SU-DHL-6 (cell line): ENCODE measurements around the gene BMPR1A.
"Not testable (repeated sequence)": the region's sequence is repeated elsewhere in the genome, so short reads cannot be mapped to it uniquely, and the experiment has no call there.

Experiments used
- H2AFZ ChIP-seq: fragments of 200-600 bp; sonication (generic); 2 replicates; pipeline ENCODE4 v1.6.1; 2014; ENCODE audit warnings: low read depth, mild to moderate bottlenecking, moderate library complexity, mixed read lengths, antibody characterized with exemption, low read length; ENCODE audit not compliant: severe bottlenecking
- H3F3A ChIP-seq: fragments of 200-600 bp; shearing (Covaris generic); 2 replicates; pipeline ENCODE4 v1.6.0; 2016; ENCODE audit warnings: antibody characterized with exemption, mild to moderate bottlenecking; ENCODE audit not compliant: insufficient read depth
- H3K27ac ChIP-seq: fragments of 200-600 bp; sonication (generic); 2 replicates; pipeline ENCODE4 v1.5.1; 2016; ENCODE audit warnings: low read depth, mild to moderate bottlenecking, low read length, moderate library complexity, mixed read lengths
- H3K27me3 ChIP-seq: fragments of 200-600 bp; sonication (generic), shearing (Covaris generic); 2 replicates; pipeline ENCODE4 v1.6.0; 2014; ENCODE audit warnings: mild to moderate bottlenecking, low read length
- H3K36me3 ChIP-seq: fragments of 200-600 bp; sonication (generic); 2 replicates; pipeline ENCODE4 v1.6.1; 2014; ENCODE audit warnings: mild to moderate bottlenecking, low read length, mixed read lengths
- H3K4me2 ChIP-seq: fragments of 300-600, 200-600 bp; shearing (Covaris generic), sonication (generic); 2 replicates; pipeline ENCODE4 v1.6.0; 2014; ENCODE audit warnings: low read length, low read depth, mild to moderate bottlenecking; ENCODE audit not compliant: poor library complexity, severe bottlenecking
- H3K4me3 ChIP-seq: fragments of 200-600 bp; sonication (generic); 2 replicates; pipeline ENCODE4 v1.5.1; 2014; ENCODE audit warnings: antibody characterized with exemption, low read length, mild to moderate bottlenecking, mixed read lengths; ENCODE audit not compliant: insufficient read depth, poor library complexity, severe bottlenecking
- H3K79me2 ChIP-seq: fragments of 200-600 bp; sonication (generic); 2 replicates; pipeline ENCODE4 v1.6.1; 2014; ENCODE audit warnings: mild to moderate bottlenecking, low read length, moderate library complexity; ENCODE audit not compliant: insufficient read depth
- H3K9ac ChIP-seq: fragments of 200-600 bp; sonication (generic); 2 replicates; pipeline ENCODE4 v1.7.0; 2014; ENCODE audit warnings: mild to moderate bottlenecking, low read length
- H3K9me2 ChIP-seq: fragments of 200-600 bp; sonication (generic); replicated peaks from 2 replicates; pipeline ENCODE4 v1.6.1; 2014; ENCODE audit warnings: low read length; ENCODE audit not compliant: insufficient read depth
- H3K9me3 ChIP-seq: fragments of 200-600 bp; sonication (generic); 2 replicates; pipeline ENCODE4 v1.6.1; 2014; ENCODE audit warnings: low read length, mixed read lengths; ENCODE audit not compliant: insufficient read depth
- H4K20me1 ChIP-seq: fragments of 200-600 bp; sonication (generic); 2 replicates; pipeline ENCODE4 v1.6.1; 2014; ENCODE audit warnings: low read depth, mild to moderate bottlenecking, antibody characterized with exemption, low read length, moderate library complexity, mixed read lengths
- CTCF ChIP-seq: fragments of 200-600 bp; sonication (generic); IDR thresholded peaks from one replicate; pipeline ENCODE4 v1.5.1; 2017; ENCODE audit warnings: antibody characterized with exemption, mild to moderate bottlenecking, low read length, moderate library complexity; ENCODE audit not compliant: insufficient read depth, poor library complexity, severe bottlenecking
- EZH2phosphoT487 ChIP-seq: fragments of 200-600 bp; sonication (generic), shearing (Covaris generic); conservative IDR thresholded peaks from 2 replicates; pipeline ENCODE4 v1.6.1; 2018; ENCODE audit warnings: mild to moderate bottlenecking, antibody characterized with exemption, low read length, moderate library complexity, mixed read lengths

BMPR1A gene

GRCh38 chr10:86976362-86977056, 220.1 kb downstream of the BMPR1A start:
- no peak for TF ChIP-seq EZH2phosphoT487
- no peak for TF ChIP-seq CTCF
- H3K9me2 ChIP-seq: no peaks in the 10 kb centered on the region

GRCh38 chr10:86978457-86978856, 222.0 kb downstream of the BMPR1A start:
- not testable (repeated sequence) for H3K79me2 ChIP-seq, H3K9me3 ChIP-seq, H4K20me1 ChIP-seq, H3F3A ChIP-seq, H3K36me3 ChIP-seq, H2AFZ ChIP-seq, H3K27ac ChIP-seq, H3K4me3 ChIP-seq, H3K9ac ChIP-seq, H3K9me2 ChIP-seq, H3K27me3 ChIP-seq, H3K4me2 ChIP-seq

More at GRCh38 chr10:86976362-86977056, 220.1 kb downstream of the BMPR1A start:
- no peaks in the 10 kb centered on the region for H3K79me2 ChIP-seq
- H3K4me2 ChIP-seq: no peak overlapping the region
- H3F3A ChIP-seq: no peaks in the 10 kb centered on the region
- H3K36me3 ChIP-seq: no peaks in the 10 kb centered on the region
- H3K4me3 ChIP-seq: no peak overlapping the region
- no peak overlapping the region for H3K27ac ChIP-seq
- H3K9ac ChIP-seq: no peak overlapping the region
- H4K20me1 ChIP-seq: no peaks in the 10 kb centered on the region
- no peaks in the 10 kb centered on the region for H3K9me3 ChIP-seq
- no peak overlapping the region for H2AFZ ChIP-seq
- no peaks in the 10 kb centered on the region for H3K27me3 ChIP-seq

- H3K9ac ChIP-seq: no peak overlapping the region
- no peaks in the 10 kb centered on the region for H4K20me1 ChIP-seq
- no peaks in the 10 kb centered on the region for H3K9me2 ChIP-seq
- TF ChIP-seq EZH2phosphoT487: no peak
- TF ChIP-seq CTCF: no peak
- H3K27me3 ChIP-seq: no peaks in the 10 kb centered on the region
- no peak overlapping the region for H3K27ac ChIP-seq
- no peaks in the 10 kb centered on the region for H3K79me2 ChIP-seq
- H3F3A ChIP-seq: no peaks in the 10 kb centered on the region
- no peaks in the 10 kb centered on the region for H3K36me3 ChIP-seq
- H3K4me3 ChIP-seq: no peak overlapping the region
- H2AFZ ChIP-seq: no peak overlapping the region
- no peak overlapping the region for H3K4me2 ChIP-seq
- no peaks in the 10 kb centered on the region for H3K9me3 ChIP-seq
Measured at GRCh38 chr10:86979296-86979818, 222.9 kb downstream of the BMPR1A start.

- no peaks in the 10 kb centered on the region for H3K79me2 ChIP-seq
- no peak overlapping the region for H3K4me3 ChIP-seq
- no peaks in the 10 kb centered on the region for H3K9me2 ChIP-seq
- H3K9ac ChIP-seq: no peak overlapping the region
- H2AFZ ChIP-seq: no peak overlapping the region
- no peaks in the 10 kb centered on the region for H3F3A ChIP-seq
- H3K27me3 ChIP-seq: no peaks in the 10 kb centered on the region
- no peak for TF ChIP-seq EZH2phosphoT487
- TF ChIP-seq CTCF: no peak
- H4K20me1 ChIP-seq: no peaks in the 10 kb centered on the region
- H3K36me3 ChIP-seq: no peaks in the 10 kb centered on the region
- no peak overlapping the region for H3K4me2 ChIP-seq
- H3K9me3 ChIP-seq: no peaks in the 10 kb centered on the region
- no peak overlapping the region for H3K27ac ChIP-seq
Measured at GRCh38 chr10:86979977-86980448, 223.6 kb downstream of the BMPR1A start.

GRCh38 chr10:86981020-86981419, 224.6 kb downstream of the BMPR1A start:
- not testable (repeated sequence) for H3K79me2 ChIP-seq, H3K9ac ChIP-seq, H3K9me3 ChIP-seq, H3F3A ChIP-seq, H3K27ac ChIP-seq, H4K20me1 ChIP-seq, H3K9me2 ChIP-seq, H3K4me3 ChIP-seq, H3K4me2 ChIP-seq, H3K36me3 ChIP-seq, H2AFZ ChIP-seq, H3K27me3 ChIP-seq
